ENCODE results near the gene NAV2. TPM values are rescaled to one million over a fixed set of nuclear protein-coding genes. Genes with fewer than 3 reads are reported as not detected.

The NAV2 gene
- total RNA-seq, 1 experiment from 2014 or later = 8.8 TPM

GRCh38 chr11:20017320-20017719 lies 304.7 kb downstream of the NAV2 start:
- no peak for DNase-seq (ENCODE audit: low spot score)

GRCh38 chr11:20020198-20020597 lies 307.6 kb downstream of the NAV2 start:
- DNase-seq (ENCODE audit: low spot score) = no peak

DNA sequence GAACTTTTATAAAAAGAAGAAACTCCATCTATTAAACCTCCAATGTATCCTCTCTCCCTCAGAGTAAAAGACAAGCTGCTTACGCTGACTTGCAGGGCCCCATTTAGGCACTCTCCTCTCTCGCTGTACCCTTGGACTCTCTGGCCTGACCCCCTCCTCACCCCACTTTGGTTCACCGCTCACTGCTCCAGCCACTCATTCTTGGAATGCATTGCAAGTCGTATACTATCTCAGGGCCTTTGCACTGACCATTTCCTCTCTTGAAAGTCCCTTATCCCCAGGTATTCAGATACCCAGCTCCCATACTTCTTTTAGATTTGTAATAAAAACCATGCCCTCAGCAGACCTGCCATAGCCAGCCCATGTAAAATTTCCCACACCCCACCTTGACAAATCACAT lies 308.1 kb downstream of the NAV2 start:
- DNase-seq (ENCODE audit: low spot score) = no peak

DNA sequence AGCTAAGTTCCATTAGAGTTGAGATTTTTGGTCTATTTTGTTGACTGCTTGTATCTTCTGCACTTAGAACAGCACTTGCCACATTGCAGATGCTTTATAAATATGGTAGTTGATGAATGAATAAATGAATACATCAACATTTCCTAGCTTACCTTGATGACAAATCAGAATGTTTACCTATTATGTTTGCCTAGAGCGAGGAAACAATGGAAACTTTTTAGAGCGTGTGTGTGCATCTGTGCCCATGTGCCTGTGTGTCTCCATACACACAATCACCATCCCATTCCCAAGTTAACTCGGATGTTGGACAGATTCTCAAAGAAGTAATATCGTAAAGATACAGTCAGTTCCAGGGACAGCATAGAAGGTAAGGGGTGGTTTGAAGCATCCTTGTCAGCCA lies 308.6 kb downstream of the NAV2 start:
- no peak for DNase-seq (ENCODE audit: low spot score)

DNA sequence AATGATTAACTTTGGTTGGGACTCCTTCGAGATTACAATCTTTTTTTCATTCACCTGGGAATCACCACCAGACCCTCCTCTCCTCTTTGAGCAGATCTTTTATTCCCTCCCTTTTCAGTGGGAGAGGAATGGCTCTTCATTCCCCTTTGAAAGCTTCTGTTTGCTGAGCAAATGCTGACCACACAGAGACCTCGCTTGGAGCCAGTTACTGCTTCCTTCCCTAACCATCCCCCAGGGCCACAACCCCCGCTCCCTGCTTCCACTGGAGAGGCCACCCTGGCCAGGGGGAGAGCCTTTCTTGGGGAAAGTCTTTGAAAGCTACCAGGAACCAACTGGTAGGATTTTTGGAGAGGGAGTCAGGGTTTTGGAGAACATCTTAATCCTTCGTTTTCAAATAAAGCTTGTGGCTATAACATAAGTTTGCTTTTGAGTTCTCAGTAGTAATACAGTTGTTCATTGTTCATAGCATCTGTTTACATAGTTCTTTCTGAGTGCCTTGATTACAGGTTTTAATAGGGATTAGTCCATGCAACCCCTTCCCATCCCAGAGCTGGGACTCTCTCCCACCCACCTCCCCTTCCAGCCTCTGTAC lies 309.2 kb downstream of the NAV2 start:
- no peak for DNase-seq (ENCODE audit: low spot score)

DNA sequence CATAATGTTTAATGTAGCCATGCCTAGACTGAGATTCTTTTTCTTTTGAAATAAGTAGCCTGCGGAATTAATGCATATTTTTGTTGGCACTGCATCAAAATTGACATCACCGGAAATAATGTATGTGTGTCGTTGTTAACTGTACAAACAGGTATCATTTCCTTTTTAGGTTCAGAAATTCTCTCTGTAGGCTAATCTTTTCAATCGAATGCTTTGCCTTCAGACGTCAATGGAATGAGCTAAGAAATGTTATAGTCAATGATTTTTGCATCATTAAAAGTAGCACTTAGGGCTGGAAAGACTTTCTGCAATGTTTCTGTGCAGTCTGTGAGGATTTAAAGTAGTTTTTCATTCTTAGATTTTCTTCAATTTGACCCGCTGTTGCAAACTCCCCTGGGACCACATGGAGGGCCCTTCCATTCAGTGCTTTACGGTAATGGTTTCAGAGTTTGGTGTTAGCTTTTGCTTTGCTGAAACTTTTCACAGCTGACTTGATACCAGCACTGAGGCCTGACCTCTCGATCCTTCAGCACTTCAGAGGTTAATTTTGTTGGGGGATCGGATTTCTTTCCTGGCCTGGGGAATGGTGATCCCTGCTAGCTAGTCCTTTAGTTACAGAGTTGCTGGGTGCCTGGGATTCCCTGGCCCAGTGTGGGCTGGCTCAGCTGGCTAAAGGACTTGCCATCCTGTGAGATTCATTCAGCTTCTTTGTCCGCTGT lies 309.9 kb downstream of the NAV2 start:
- no peak for DNase-seq (ENCODE audit: low spot score)

DNA sequence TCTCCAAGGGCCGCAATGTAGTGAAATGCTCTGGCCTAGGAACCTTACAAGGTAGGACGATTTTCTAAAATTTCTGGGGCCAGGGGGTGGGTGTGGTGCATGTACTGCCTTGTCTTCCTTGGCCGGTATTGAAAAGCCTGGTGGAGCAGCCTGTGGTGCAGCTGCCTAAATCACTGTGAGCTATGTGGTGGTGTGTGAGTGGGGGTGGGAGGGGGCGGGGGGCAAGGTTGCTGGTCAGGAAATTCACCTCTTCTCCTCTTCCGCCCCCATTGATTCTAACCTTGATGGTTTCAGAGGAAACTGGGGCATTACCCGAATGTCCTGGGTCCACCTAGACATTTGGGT lies 310.4 kb downstream of the NAV2 start:
- DNase-seq (ENCODE audit: low spot score) = no peak

- DNase-seq (ENCODE audit: low spot score) = no peak
These were observed 311.7 kb downstream of the NAV2 start for GRCh38 chr11:20024172-20024935.

DNA sequence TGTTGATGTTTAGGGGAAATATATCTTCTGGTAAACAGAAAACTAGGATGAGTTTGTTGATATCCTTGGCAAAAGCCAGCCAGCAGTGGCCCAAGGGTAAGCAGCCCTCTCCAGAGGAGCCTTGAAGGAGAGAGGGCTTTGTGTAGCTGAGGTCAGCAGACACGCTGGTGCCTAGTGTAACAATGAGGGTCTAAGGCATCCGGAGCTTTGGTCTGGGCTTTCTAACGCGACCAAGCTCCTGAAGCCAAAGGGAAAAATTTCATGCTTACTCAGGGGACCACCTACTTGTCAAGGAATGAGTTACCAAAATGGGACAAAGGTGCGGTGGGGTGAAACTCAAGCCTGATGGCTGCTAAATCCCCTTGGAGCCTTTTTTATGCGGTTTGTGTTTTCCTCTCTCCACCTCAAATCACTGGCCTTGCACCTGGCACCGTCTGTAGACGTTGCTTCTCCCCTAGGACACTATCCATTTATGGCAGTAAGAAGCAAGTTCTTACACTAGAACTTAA lies 312.7 kb downstream of the NAV2 start:
- DNase-seq (ENCODE audit: low spot score) = no peak

- DNase-seq (ENCODE audit: low spot score) = no peak
These were observed 314.3 kb downstream of the NAV2 start for GRCh38 chr11:20026629-20027555.

DNA sequence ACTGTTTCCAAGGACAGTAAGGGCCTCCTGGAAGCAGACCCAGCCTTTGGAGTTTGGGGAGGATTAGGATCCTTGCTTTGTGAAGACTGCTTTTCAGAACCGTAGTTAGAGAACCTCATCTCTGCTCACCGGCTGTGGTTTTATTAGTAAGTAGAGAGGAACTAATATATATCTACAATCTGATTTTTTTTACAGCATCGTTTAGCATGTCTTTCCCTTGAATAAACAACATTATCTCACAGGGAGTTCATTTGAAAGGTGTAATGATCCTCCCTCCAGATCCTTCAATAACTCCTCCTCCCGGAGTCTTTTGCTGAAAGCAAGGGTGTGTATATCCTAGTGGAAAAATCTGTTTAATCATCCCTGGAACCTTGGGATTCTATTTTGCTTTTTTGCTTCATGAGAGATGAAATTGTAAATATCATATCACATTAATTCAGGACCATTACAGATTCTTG lies 314.9 kb downstream of the NAV2 start:
- DNase-seq (ENCODE audit: low spot score) = no peak

DNA sequence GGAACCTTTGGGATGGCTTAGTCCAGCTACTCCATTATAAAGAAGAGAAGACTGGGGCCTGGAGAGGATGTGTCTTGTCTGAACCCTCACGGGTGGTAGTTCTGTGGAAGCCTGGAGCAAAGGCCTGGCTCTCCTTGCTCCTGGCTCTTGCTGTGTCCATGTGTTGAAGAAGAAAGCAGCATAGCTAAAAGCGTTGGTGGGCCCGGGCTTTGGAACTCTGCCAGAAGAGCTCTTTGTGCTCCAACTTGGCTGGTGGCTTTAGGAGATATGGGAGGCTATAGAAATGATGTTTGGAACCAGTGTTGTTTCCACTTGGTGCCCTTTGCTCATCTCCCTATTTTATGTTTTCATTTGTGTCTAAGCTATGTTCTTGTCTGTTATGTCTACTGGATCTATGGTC lies 316.6 kb downstream of the NAV2 start:
- DNase-seq (ENCODE audit: low spot score) = no peak

DNA sequence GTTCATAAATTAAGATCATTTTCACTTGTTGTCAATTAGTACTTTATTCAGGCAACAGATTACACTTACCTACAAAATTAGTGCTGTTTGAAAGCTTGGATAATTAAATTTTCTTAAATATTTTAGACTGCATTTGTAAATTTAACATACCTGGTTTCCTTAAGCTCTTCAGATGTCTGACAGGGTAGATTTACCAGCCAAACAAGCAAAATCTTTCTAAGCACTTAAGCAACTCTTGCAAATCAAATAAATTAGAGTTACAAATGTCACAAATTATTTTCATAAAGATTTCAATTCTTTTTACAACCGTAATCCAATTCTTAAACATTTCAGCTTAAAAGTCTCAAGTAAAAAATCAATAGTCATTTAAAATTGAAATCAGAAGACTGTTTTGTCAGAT lies 317.8 kb downstream of the NAV2 start:
- DNase-seq (ENCODE audit: low spot score) = no peak

GRCh38 chr11:20031155-20032001 lies 318.7 kb downstream of the NAV2 start:
- peak; percentile 89 for DNase-seq (ENCODE audit: low spot score)

GRCh38 chr11:20032127-20032526 lies 319.5 kb downstream of the NAV2 start:
- no peak for DNase-seq (ENCODE audit: low spot score)

DNA sequence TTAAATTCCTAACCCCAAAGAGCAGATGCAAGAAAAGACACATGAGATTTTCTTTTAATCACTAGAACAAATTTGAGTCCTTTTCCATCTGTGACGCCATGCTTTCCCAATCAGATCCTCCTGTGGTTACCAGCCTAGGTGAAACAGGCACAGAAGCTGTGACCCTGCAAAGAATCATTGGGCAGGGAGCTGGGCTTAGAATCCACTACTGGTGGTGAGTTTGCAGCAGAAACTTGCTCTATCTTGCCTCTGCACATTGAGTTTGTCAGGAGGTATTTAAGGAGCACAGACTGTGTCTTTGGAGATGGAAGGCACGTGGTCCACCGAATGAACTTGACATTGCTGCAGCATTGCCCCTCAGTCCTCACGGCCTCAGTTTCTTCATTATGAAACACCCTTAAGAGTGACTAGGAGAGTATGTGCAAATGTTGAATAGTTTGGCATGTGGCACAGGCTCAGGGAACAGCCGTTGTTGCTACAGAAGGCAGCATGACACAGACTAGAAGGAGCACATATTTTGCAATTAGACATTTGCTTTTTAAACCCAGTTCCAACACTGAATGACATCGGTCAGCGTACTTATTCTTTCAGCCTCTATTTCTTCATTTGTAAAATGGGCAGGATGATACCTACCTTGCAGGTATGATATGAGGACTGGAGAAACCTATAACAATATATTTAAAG lies 320.1 kb downstream of the NAV2 start:
- no peak for DNase-seq (ENCODE audit: low spot score)

DNA sequence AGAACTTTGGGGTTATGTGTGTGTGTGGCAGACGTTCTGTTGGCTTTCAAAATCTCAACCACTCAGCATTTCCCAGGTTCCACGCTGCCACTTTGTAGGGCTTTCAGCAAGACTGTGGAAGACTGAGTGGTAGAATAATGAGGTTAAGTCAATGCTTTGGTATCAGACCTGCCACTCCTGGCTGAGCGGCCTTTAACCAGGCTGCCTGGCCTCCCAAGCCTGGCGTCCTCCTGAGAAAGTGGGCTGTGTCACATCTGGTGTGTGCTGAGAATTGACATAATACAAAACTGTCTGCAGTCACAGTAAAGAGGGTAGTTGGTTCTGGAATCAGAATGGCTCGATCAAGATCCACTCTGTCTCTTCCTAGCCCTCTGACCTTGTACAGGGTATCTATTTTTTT lies 321.2 kb downstream of the NAV2 start:
- no peak for DNase-seq (ENCODE audit: low spot score)

DNA sequence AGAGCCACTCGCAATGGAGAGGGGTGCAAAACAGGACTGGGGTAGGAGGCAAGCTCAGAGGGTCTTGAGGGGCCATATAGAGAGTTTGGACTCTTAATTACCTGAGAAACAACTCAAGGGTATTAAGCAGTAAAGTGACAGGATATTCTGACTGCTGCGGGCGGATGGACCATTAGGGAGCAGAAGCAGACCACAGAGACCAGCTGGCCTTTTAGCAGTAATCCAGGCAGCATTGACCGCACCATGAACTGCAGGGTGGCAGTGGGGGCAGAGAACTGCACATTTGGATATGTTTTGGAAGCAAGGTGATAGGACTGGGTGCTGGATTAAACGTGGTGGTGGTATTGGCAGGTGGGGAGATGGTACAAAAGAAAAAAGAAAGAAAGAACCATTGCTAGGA lies 322.3 kb downstream of the NAV2 start:
- DNase-seq (ENCODE audit: low spot score) = no peak

DNA sequence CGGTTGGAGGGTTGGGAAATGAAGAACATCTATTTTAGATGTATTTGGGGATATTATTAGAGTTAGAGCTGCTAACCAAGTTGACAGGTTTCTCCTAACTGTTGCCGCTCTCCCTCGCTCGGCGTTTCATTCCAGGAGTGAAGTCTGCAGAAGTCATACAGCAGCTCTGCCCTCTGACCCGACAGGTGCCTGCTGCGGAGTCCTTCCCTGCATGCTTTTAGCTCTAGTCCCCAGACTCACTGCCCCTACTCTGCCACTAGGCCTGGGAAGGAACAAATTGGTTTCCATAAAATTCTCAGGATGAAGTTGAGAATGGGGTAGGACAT lies 322.7 kb downstream of the NAV2 start:
- DNase-seq (ENCODE audit: low spot score) = no peak

All from A172 (cell line).